G401.6 (cell line): ENCODE results near the gene BEST1.
A peak's percentile ranks its signal among the peaks of the same experiment; 100 is the strongest.
"Not testable (repeated sequence)": the region's sequence is repeated elsewhere in the genome, so short reads cannot be mapped to it uniquely, and the experiment has no call there.

Experiments
- FAIRE-seq: peaks from 2 replicates; lab custom pipeline; 2012; peaks lifted over from hg19 to GRCh38; lab: Jason Lieb, UNC

The BEST1 gene

GRCh38 chr11:61964666-61965271 is 14.6 kb downstream of the BEST1 start:
- not testable (repeated sequence) for FAIRE-seq

- no peak for FAIRE-seq
Measured at GRCh38 chr11:61966734-61967115, 16.6 kb downstream of the BEST1 start.

DNA sequence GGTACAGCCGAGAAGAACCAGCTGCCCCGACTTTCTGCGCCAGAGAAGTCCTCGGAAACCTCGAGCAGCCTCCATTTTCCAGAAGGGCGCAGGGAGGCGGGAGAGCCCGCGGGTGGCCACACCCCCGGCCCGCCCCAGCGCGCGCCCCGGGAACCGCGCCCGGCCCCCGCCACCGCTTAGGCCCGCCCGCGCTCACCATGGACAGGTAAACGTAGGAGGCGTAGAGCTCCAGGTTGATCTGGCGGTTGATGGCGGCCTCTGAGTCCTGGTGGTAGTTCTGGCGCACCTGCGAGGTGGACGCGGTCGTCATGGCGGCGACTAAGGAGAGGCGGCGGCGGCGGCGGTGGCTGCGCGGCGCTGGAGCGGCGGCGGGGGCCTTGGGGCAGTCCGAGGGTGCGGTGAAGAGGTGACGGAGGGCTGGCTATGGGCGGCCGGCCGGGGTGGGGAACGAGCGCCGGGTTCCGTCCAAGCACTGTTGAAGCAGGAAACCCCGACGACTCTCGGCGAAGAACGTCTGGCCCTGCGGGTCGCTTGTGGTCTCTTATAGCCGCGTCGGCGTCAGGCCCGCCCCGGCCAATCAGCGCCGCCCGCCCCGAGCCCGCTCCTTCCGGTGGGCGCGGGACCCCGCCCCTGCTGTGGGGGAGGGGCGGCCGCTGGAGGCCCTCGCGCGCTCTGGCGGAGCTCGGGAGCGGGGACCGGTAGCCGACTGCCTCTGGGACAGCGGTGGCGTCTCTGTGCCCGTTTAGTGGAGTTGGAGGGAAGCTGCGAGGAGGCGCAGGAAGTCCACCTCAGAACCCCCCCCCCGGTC is 17.2 kb downstream of the BEST1 start, which contains the start of gene FTH1:
FTH1 (minus strand) TSS at position 519 of the 808 bp plus-strand sequence; CDS start at position 310, 209 bp downstream.
- no peak for FAIRE-seq

GRCh38 chr11:61967924-61968757 is 18.0 kb downstream of the BEST1 start:
- FAIRE-seq: no peak

DNA sequence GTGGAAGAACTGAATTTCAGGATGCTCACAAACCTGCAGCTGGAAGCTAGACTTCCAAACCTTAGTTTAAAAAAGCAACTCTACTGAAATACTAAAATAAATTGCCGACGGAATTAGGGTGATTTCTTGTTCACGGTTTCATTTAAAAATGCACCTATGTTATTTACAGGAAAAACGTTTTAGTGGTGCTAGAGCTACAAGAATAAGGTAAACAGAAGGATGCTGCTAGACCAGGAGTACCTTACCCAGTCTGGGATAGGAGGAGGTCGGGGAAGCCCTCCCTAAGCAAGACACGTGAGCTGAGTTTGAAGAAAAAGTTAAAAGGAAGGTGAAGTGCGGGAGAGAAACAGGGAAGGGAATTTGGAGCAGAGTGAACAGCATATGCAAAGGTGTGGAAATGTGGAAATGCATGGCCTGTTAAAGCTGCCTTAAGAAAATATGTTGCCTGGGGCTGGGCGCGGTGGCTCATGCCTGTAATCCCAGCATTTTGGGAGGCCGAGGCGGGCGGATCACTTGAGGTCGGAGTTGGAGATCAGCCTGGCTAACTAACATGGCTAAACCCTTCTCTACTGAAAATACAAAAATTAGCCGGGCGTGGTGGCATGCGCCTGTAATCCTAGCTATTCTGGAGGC is 18.7 kb downstream of the BEST1 start:
- FAIRE-seq: no peak

DNA sequence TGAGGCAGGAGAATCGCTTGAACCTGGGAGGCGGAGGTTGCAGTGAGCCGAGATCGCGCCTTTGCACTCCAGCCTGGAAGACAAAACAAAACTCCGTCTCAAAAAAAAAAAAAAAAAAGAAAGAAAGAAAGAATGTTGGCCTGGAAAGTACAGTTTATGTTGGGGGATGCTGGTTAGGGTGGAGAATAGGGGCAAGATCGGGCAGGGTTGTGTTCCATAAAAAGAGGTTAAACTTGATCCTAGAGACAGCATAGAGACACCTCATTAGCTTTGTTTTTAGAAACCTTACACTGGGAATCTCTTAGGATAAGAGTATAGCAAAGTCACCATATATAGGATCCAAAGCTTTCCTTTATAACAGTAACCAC is 19.2 kb downstream of the BEST1 start:
- no peak for FAIRE-seq

DNA sequence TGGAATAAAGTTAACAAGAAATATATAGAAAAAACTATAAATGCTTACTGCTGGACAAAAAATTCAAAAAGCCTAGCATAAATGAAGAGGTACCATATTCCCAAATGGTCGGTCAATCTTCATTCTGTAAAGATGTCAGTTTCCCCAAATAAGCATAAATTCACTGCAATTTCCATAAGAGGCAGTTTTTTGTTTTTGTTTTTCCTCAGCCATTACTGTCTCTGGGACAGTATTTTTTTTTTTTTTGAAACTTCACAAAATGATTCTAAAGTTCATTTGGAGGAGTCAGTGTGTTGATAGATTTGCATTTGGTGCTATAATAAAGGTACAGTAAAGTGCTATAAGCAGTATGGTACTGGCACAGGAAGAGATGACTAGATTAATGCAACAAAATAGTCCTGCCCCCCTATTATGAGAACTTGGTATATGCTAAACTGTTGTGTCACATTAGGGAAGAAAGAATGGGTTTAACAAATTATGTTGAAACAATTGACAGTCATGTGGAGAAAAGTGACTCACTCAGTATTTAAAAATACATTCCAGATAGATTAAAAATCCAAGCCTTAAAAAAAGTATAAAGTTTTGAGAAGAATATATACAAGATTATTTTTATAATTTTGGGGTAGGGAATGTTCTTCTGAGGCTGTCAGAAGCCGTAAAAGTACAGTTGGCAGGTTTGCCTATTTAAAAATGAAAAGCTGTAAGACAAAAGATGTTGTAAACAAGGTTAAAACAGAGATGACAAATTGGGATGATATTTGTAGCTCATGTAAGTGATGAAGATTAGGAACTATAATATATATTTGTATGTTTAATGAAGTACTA is 19.9 kb downstream of the BEST1 start:
- no peak for FAIRE-seq

- FAIRE-seq: peak; percentile 89
Measured at GRCh38 chr11:61971248-61972111, 21.3 kb downstream of the BEST1 start.

DNA sequence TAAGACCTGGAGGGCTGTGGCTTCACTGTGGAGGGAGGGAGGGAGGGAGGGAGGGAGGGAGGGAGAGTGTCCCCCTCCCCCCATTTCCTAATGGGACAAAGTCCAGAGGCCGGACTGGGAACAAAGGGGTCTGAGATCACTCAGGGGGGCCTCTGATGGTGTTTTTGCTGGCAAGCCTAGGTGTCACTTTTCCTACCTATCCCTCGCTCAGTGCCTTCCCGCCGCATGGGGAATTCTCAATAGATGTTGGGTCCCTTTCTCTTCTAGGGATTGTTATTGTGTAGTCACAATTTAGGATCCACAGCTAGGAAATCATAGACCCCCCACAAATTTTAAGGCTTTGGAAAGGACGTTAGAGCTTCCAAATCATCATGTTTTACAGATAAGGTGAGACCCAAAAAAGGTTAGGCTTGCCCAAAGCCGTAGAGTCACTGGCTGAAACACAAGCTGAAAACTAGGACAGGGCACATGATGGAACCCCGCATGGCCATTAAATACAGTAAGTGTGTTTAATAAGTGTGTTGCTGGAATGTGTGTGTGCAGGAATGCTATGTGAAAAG is 22.0 kb downstream of the BEST1 start:
- no peak for FAIRE-seq

GRCh38 chr11:61972672-61973475 is 22.7 kb downstream of the BEST1 start:
- peak; percentile 84 for FAIRE-seq

GRCh38 chr11:61973476-61974162 is 23.5 kb downstream of the BEST1 start:
- no peak for FAIRE-seq

- FAIRE-seq: no peak
Measured at GRCh38 chr11:61974766-61975631, 24.8 kb downstream of the BEST1 start.

DNA sequence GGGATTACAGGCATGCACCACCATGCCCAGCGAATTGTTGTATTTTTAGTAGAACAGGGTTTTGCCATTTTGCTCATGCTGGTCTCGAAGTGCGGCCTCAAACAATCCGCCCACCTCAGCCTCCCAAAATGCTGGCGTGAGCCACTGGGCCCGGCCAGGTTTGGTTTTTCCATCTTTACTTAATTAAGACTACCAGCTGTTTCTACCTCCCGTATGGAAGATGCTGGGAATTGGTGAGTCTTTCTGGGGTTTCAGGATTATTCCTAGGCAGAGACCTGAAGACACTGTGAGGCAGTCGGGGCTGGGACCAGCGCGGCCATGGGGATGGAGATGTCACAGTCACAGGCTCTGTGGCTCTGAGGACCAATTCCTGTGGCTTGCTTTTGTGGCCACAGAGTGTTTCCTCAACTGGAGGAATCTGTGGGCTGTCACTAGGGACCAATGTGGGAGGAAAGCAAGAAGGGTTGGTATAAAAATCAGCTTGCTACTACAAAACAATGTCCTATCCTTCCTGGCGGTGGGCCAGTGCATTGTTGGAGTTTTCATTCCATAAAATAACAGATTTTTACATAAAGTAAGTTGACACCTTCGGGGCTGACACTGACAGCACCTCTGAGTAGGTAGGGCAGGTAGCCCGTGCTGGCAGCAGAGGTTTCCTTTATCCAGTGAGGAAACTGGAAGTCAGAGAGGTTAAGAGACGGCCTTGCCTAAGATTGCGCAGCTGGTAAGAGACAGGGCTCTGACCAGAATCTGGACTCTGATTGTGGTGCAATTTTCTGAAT is 25.7 kb downstream of the BEST1 start:
- no peak for FAIRE-seq

GRCh38 chr11:61976420-61976800 is 26.3 kb downstream of the BEST1 start:
- FAIRE-seq: no peak

DNA sequence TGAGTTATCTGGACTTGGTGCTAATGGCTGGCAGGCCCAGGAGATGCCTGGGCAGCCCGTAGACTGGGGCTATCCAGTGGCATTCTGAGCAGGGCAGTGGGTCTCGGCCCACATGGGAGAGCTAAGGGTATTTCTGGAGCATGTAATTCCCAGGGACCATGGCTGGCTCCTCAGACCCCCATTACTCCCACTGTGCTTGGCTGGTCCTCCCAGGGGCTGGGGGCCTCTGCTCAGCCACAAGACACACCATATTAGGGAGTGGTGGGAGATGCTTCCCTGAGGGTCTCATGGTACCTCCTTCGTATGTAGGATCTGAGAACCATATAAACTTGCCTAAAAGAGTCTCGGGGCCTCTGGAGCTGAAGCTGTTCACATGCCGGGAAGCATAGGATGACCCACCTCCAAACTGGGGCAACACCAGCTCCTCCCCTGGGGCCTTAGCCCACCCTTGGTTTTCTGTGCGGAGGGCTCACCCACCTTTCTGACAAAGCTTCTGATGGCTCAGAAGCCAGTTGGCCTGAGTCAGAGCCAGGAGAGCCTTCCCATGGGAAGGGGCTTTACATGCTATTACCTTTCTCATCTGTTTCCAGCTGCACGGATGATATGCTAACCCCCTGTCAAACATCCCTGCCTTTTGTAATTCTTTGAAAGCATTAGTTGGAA is 26.8 kb downstream of the BEST1 start:
- no peak for FAIRE-seq
